ENCODE data around the gene COPS8. TPM values are rescaled to one million over a fixed set of nuclear protein-coding genes. Genes with fewer than 3 reads are reported as not detected.

The COPS8 gene
- total RNA-seq, 2 experiments from 2014 or later = 51.5 to 54.2 TPM

- peaks cover 29% of the 10 kb centered on the region for H3K9me3 Mint-ChIP-seq
- peaks cover 14% of the 10 kb centered on the region for H3K36me3 Mint-ChIP-seq (ENCODE audit: low read depth)
- ChIA-PET CTCF (interaction anchor here (1.0 to 1.3 kb wide), 2 partner anchors 274 to 324 kb away, joined by 3 to 4 read pairs; no protein-coding TSS in a partner anchor), POLR2A (no interaction called here)
- H3K4me1 Mint-ChIP-seq (ENCODE audit: low read depth) = peaks cover 22% of the 10 kb centered on the region
- peaks cover 1% of the 10 kb centered on the region for H3K27me3 Mint-ChIP-seq
- no peak overlapping the region for H3K27ac Mint-ChIP-seq
- no peak for TF ChIP-seq CTCF (IDR thresholded peaks at IDR 0.05)
- no peak overlapping the region for H3K4me3 Mint-ChIP-seq
- intact Hi-C loops (cut with micrococcal nuclease) = no loop called here
- ATAC-seq (no peak), DNase-seq (no peak)
Measured at GRCh38 chr2:237147317-237147716, 61.6 kb downstream of the COPS8 start.

DNA sequence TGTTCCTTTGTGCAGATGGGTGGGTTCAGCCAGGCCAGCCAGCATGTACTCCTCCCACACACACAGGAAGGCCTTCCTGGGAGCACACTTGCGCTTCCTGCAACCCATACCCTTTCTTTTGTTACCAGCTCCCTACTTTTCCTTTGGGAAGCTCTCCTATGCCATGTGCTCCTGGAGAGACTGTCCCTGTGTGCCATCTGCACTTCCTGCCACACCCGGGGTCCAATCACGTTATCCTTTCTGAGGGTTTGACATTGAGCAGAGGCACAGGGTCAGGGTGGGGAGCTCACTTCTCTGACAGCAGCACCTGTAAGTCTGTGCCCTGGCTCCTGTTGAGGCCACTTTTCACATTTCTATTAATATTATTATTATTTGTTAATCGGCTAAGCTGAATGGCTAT, 62.9 kb downstream of the COPS8 start:
- H3K4me3 Mint-ChIP-seq = no peak overlapping the region
- ChIA-PET POLR2A (no interaction called here), CTCF (interaction anchor here (0.6 to 1.5 kb wide), 6 partner anchors 9 to 423 kb away, joined by 3 to 6 read pairs (median 5); no protein-coding TSS in a partner anchor)
- H3K36me3 Mint-ChIP-seq (ENCODE audit: low read depth) = peaks cover 14% of the 10 kb centered on the region
- no peak for TF ChIP-seq CTCF (IDR thresholded peaks at IDR 0.05)
- peaks cover 22% of the 10 kb centered on the region for H3K4me1 Mint-ChIP-seq (ENCODE audit: low read depth)
- H3K27ac Mint-ChIP-seq = peak overlapping the region; percentile 60
- H3K9me3 Mint-ChIP-seq = peaks cover 29% of the 10 kb centered on the region
- H3K27me3 Mint-ChIP-seq = peaks cover 1% of the 10 kb centered on the region
- intact Hi-C loops (cut with micrococcal nuclease) = no loop called here
- no peak for DNase-seq
- no peak for ATAC-seq

GRCh38 chr2:237149425-237149824, 63.7 kb downstream of the COPS8 start:
- Mint-ChIP-seq H3K27me3 (peaks cover 1% of the 10 kb centered on the region), H3K27ac (peak overlapping the region; percentile 69), H3K36me3 (ENCODE audit: low read depth) (peaks cover 14% of the 10 kb centered on the region), H3K4me3 (no peak overlapping the region), H3K9me3 (peaks cover 29% of the 10 kb centered on the region), H3K4me1 (ENCODE audit: low read depth) (peaks cover 29% of the 10 kb centered on the region)
- ATAC-seq (peak; percentile 90), DNase-seq (peak; percentile 72)
- no peak for TF ChIP-seq CTCF (IDR thresholded peaks at IDR 0.05)
- ChIA-PET POLR2A (no interaction called here), CTCF (interaction anchor here (1.0 to 1.5 kb wide), 5 partner anchors 8 to 423 kb away, joined by 4 to 6 read pairs (median 5); no protein-coding TSS in a partner anchor)
- intact Hi-C loops (cut with micrococcal nuclease) = no loop called here
